ENCODE data around the gene POU2F1. TPM values are rescaled to one million over a fixed set of nuclear protein-coding genes. Genes with fewer than 3 reads are reported as not detected.

Gene POU2F1
- total and polyA plus RNA-seq, 3 donors from 2014 or later = 17.1 to 36.9 (median 36.0) TPM

DNA sequence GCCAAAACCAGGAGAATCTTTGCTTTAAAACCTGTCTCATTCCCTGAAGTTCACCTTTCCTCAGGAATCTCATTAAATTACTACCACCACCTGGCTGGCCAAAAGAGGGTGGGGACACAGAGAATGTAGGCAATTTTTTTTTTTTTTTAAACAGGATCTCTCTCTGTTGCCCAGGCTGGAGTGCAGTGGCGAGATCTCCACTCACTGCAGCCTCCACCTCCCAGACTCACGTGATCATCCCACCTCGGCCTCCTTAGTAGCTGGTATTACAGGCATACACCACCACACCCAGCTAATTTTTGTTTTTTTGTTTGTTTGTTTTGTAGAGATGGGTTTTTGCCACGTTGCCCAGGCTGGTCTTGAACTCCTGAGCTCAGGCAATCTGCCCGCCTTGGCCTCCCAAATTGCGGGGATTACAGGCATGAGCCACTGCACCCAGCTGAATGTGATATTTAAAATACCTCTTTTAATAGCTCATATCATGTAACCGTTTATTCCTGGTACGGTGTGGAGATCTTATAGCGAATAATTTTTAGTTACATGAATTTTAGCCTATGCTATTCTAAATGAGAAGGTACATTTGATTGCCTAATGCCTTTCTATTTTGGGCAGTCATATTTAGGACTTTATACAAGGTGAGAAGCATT lies 84.5 kb downstream of the POU2F1 start:
- 92% methylated on average over 9 of the region's 9 CpGs for WGBS, 2 donors
- no peak for DNase-seq
- no peaks in the 10 kb centered on the region for H3K4me1 ChIP-seq
- H3K9me3 ChIP-seq = no peaks in the 10 kb centered on the region
- H3K27me3 ChIP-seq = no peaks in the 10 kb centered on the region
- intact Hi-C loops (cut with DNase I; ENCODE audit: low total_unique reads) = no loop called here
- TF ChIP-seq, protein P1, sequence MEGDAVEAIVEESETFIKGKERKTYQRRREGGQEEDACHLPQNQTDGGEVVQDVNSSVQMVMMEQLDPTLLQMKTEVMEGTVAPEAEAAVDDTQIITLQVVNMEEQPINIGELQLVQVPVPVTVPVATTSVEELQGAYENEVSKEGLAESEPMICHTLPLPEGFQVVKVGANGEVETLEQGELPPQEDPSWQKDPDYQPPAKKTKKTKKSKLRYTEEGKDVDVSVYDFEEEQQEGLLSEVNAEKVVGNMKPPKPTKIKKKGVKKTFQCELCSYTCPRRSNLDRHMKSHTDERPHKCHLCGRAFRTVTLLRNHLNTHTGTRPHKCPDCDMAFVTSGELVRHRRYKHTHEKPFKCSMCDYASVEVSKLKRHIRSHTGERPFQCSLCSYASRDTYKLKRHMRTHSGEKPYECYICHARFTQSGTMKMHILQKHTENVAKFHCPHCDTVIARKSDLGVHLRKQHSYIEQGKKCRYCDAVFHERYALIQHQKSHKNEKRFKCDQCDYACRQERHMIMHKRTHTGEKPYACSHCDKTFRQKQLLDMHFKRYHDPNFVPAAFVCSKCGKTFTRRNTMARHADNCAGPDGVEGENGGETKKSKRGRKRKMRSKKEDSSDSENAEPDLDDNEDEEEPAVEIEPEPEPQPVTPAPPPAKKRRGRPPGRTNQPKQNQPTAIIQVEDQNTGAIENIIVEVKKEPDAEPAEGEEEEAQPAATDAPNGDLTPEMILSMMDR (IDR thresholded peaks at IDR 0.05) = no peak
- TF ChIP-seq POLR2A (IDR thresholded peaks at IDR 0.05) = no peak
- H3K36me3 ChIP-seq (ENCODE audit: low read depth, missing control alignments) = no peaks in the 10 kb centered on the region
- no peak overlapping the region for H3K27ac ChIP-seq
- H3K4me3 ChIP-seq = no peak overlapping the region

DNA sequence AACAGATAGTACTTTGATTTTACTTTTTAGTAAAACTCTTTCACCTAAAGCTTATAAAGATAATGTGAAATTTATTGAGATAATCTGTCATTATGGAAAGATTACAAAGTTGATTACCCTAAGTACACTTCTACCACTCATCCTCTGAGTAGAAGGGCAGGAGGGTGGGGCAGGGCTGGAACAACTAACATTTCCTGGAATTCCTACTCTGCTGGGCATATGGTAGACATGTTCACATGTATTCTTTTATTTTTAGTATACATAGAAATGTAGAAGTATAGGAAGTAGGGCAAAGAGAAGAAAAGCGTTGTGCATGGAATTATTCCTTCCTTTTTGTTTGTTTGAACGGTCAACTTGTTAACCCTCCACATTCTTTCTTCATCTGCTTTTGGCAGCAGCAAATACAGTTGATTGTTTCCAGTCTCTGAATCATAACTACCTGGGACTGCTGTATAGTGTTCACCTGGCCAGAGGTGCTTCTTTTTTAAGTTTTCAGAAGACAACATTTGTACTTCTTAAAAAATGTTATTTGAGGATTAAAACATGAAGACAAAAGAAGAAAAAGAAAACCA lies 85.1 kb downstream of the POU2F1 start:
- H3K27ac ChIP-seq = no peak overlapping the region
- intact Hi-C loops (cut with DNase I; ENCODE audit: low total_unique reads) = no loop called here
- no peak for TF ChIP-seq POLR2A (IDR thresholded peaks at IDR 0.05)
- TF ChIP-seq, protein P1 (IDR thresholded peaks at IDR 0.05) = no peak
- H3K27me3 ChIP-seq = no peaks in the 10 kb centered on the region
- H3K4me1 ChIP-seq = no peaks in the 10 kb centered on the region
- no peaks in the 10 kb centered on the region for H3K36me3 ChIP-seq (ENCODE audit: low read depth, missing control alignments)
- no peak for DNase-seq
- 64 to 79% methylated on average over 2 of the region's 2 CpGs for WGBS, 2 donors
- H3K4me3 ChIP-seq = no peak overlapping the region
- no peaks in the 10 kb centered on the region for H3K9me3 ChIP-seq

DNA sequence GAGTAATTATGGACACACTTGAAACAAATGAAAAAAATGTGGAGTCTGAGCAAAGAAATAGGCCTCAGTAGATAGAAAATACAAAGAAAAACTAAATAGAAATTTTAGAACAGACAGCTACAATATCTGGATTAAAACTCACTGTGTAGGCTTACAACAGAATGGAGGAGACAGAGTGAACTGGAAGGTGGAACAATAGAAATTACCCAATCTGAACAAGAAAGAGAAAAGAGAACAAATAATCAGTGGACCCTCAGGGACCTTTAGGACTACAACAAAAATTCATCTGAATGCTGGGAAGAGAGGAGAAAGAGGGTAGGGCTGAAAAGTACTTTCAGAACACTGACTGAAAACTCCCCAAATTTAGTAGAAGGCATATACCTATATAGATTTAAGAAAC lies 90.0 kb downstream of the POU2F1 start:
- no peak overlapping the region for H3K27ac ChIP-seq
- no peaks in the 10 kb centered on the region for H3K36me3 ChIP-seq (ENCODE audit: low read depth, missing control alignments)
- no peaks in the 10 kb centered on the region for H3K27me3 ChIP-seq
- no peak for DNase-seq
- intact Hi-C loops (cut with DNase I; ENCODE audit: low total_unique reads) = no loop called here
- H3K4me3 ChIP-seq = no peak overlapping the region
- TF ChIP-seq, protein P1 (IDR thresholded peaks at IDR 0.05) = no peak
- TF ChIP-seq POLR2A (IDR thresholded peaks at IDR 0.05) = no peak
- no peaks in the 10 kb centered on the region for H3K9me3 ChIP-seq
- no peaks in the 10 kb centered on the region for H3K4me1 ChIP-seq

DNA sequence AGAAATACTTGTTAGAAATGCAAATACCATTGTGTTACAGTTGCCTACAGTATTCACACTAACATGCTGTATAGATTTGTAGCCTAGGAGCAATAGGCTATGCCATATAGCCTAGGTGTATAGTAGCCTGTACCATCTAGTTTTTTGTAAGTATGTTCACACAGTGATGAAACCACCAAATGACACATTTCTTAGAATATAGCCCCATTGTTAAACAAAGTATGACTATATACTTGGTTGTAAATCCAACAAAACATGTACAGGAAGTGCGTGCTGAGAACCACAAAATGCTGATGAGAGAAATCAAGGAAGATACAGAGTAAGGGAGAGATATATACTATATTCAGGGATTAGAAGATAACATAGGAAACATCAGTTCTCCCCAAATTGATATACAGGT lies 92.2 kb downstream of the POU2F1 start:
- DNase-seq = no peak
- Histone ChIP-seq H3K9me3 (no peaks in the 10 kb centered on the region), H3K36me3 (ENCODE audit: low read depth, missing control alignments) (no peaks in the 10 kb centered on the region), H3K4me1 (no peaks in the 10 kb centered on the region), H3K27ac (no peak overlapping the region), H3K4me3 (no peak overlapping the region), H3K27me3 (no peaks in the 10 kb centered on the region)
- intact Hi-C loops (cut with DNase I; ENCODE audit: low total_unique reads) = no loop called here
- WGBS, 2 donors = 92 to 100% methylated on average over 1 of the region's 1 CpG
- TF ChIP-seq POLR2A (IDR thresholded peaks at IDR 0.05) = no peak
- TF ChIP-seq, protein P1 (IDR thresholded peaks at IDR 0.05) = no peak

DNA sequence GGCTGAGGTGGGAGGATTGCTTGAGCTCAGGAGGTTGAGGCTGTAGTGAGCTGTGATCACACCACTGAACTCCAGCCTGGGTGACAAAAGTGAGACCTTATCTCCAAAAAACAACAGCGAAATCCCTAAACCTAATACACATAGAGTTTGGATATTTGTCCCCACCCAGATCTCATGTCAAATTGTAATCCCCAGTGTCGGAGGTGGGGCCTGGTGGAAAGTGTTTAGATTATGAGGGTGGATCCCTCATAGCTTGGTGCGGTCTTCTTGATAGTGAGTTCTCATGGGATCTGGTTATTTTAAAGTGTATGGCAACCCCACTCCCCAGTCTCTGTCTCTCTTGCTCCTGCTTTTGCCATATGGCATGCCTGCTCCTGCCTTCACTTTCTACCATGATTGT lies 94.0 kb downstream of the POU2F1 start:
- Histone ChIP-seq H3K4me3 (no peak overlapping the region), H3K27ac (no peak overlapping the region)
- WGBS, 2 donors = 92 to 95% methylated on average over 3 of the region's 3 CpGs

More for the DNA sequence above, 94.0 kb downstream of the POU2F1 start:
- Histone ChIP-seq H3K4me1 (no peaks in the 10 kb centered on the region), H3K27me3 (no peaks in the 10 kb centered on the region), H3K9me3 (no peaks in the 10 kb centered on the region), H3K36me3 (ENCODE audit: low read depth, missing control alignments) (no peaks in the 10 kb centered on the region)
- intact Hi-C loops (cut with DNase I; ENCODE audit: low total_unique reads) = no loop called here
- no peak for DNase-seq
- TF ChIP-seq, protein P1 (IDR thresholded peaks at IDR 0.05) = no peak
- TF ChIP-seq POLR2A (IDR thresholded peaks at IDR 0.05) = no peak
